Measurements from ENCODE around the gene ALDH1L1.
"Not testable (repeated sequence)": the region's sequence is repeated elsewhere in the genome, so short reads cannot be mapped to it uniquely, and the experiment has no call there.

The ALDH1L1 gene

GRCh38 chr3:126067959-126068358 lies 112.4 kb downstream of the ALDH1L1 start:
- WGBS, result 94% methylated on average over 8 of the region's 8 CpGs

GRCh38 chr3:126066676-126067075 lies 113.7 kb downstream of the ALDH1L1 start:
- H3K9ac ChIP-seq (ENCODE audit: low read depth, low read length); H3K4me3 ChIP-seq (ENCODE audit: low read length); H3K36me3 ChIP-seq (ENCODE audit: insufficient read depth, low read length); H3K27ac ChIP-seq (ENCODE audit: low read depth, low read length); H3K4me1 ChIP-seq (ENCODE audit: insufficient read depth, low read length); H3K27me3 ChIP-seq (ENCODE audit: insufficient read depth, low read length); H3K9me3 ChIP-seq (ENCODE audit: insufficient read depth, low read depth, low read length): not testable (repeated sequence)
- 88% methylated on average over 6 of the region's 6 CpGs for WGBS

More at GRCh38 chr3:126067959-126068358, 112.4 kb downstream of the ALDH1L1 start:
- Histone ChIP-seq H3K27ac (ENCODE audit: low read depth, low read length) (no peak overlapping the region), H3K4me1 (ENCODE audit: insufficient read depth, low read length) (0 out of 2 replicates have a peak, but pooled peaks cover 2% of the 10 kb centered on the region), H3K9me3 (ENCODE audit: insufficient read depth, low read depth, low read length) (no peaks in the 10 kb centered on the region), H3K36me3 (ENCODE audit: insufficient read depth, low read length) (no peaks in the 10 kb centered on the region), H3K9ac (ENCODE audit: low read depth, low read length) (no peak overlapping the region), H3K4me3 (ENCODE audit: low read length) (no peak overlapping the region), H3K27me3 (ENCODE audit: insufficient read depth, low read length) (no peaks in the 10 kb centered on the region)

GRCh38 chr3:126065876-126066275 lies 114.5 kb downstream of the ALDH1L1 start:
- Histone ChIP-seq H3K27ac (ENCODE audit: low read depth, low read length) (no peak overlapping the region), H3K4me3 (ENCODE audit: low read length) (no peak overlapping the region), H3K9ac (ENCODE audit: low read depth, low read length) (no peak overlapping the region), H3K27me3 (ENCODE audit: insufficient read depth, low read length) (no peaks in the 10 kb centered on the region), H3K4me1 (ENCODE audit: insufficient read depth, low read length) (0 out of 2 replicates have a peak, but pooled peaks cover 2% of the 10 kb centered on the region), H3K36me3 (ENCODE audit: insufficient read depth, low read length) (no peaks in the 10 kb centered on the region), H3K9me3 (ENCODE audit: insufficient read depth, low read depth, low read length) (no peaks in the 10 kb centered on the region)
- 89% methylated on average over 3 of the region's 3 CpGs for WGBS

- Histone ChIP-seq H3K4me3 (ENCODE audit: low read length) (no peak overlapping the region), H3K27ac (ENCODE audit: low read depth, low read length) (no peak overlapping the region), H3K4me1 (ENCODE audit: insufficient read depth, low read length) (0 out of 2 replicates have a peak, but pooled peaks cover 2% of the 10 kb centered on the region), H3K9ac (ENCODE audit: low read depth, low read length) (no peak overlapping the region), H3K27me3 (ENCODE audit: insufficient read depth, low read length) (no peaks in the 10 kb centered on the region), H3K36me3 (ENCODE audit: insufficient read depth, low read length) (no peaks in the 10 kb centered on the region), H3K9me3 (ENCODE audit: insufficient read depth, low read depth, low read length) (no peaks in the 10 kb centered on the region)
- 81% methylated on average over 10 of the region's 10 CpGs for WGBS
These were observed 115.6 kb downstream of the ALDH1L1 start for GRCh38 chr3:126064627-126065258.

- no peak overlapping the region for H3K9ac ChIP-seq (ENCODE audit: low read depth, low read length)
- 0 out of 2 replicates have a peak, but pooled peaks cover 2% of the 10 kb centered on the region for H3K4me1 ChIP-seq (ENCODE audit: insufficient read depth, low read length)
- H3K36me3 ChIP-seq (ENCODE audit: insufficient read depth, low read length), result no peaks in the 10 kb centered on the region
- no peaks in the 10 kb centered on the region for H3K9me3 ChIP-seq (ENCODE audit: insufficient read depth, low read depth, low read length)
- no peaks in the 10 kb centered on the region for H3K27me3 ChIP-seq (ENCODE audit: insufficient read depth, low read length)
- no peak overlapping the region for H3K4me3 ChIP-seq (ENCODE audit: low read length)
- H3K27ac ChIP-seq (ENCODE audit: low read depth, low read length), result no peak overlapping the region
- 92% methylated on average over 8 of the region's 8 CpGs for WGBS
These were observed 116.9 kb downstream of the ALDH1L1 start for GRCh38 chr3:126063358-126063965.

GRCh38 chr3:126061301-126062032 lies 118.9 kb downstream of the ALDH1L1 start:
- Histone ChIP-seq H3K27me3 (ENCODE audit: insufficient read depth, low read length) (no peaks in the 10 kb centered on the region), H3K36me3 (ENCODE audit: insufficient read depth, low read length) (no peaks in the 10 kb centered on the region), H3K9me3 (ENCODE audit: insufficient read depth, low read depth, low read length) (no peaks in the 10 kb centered on the region), H3K4me3 (ENCODE audit: low read length) (no peak overlapping the region), H3K27ac (ENCODE audit: low read depth, low read length) (no peak overlapping the region), H3K4me1 (ENCODE audit: insufficient read depth, low read length) (no peaks in the 10 kb centered on the region), H3K9ac (ENCODE audit: low read depth, low read length) (no peak overlapping the region)
- WGBS, result 92% methylated on average over 8 of the region's 8 CpGs

- no peaks in the 10 kb centered on the region for H3K36me3 ChIP-seq (ENCODE audit: insufficient read depth, low read length)
- H3K4me3 ChIP-seq (ENCODE audit: low read length), result no peak overlapping the region
- H3K9ac ChIP-seq (ENCODE audit: low read depth, low read length), result no peak overlapping the region
- no peak overlapping the region for H3K27ac ChIP-seq (ENCODE audit: low read depth, low read length)
- H3K9me3 ChIP-seq (ENCODE audit: insufficient read depth, low read depth, low read length), result no peaks in the 10 kb centered on the region
- 92% methylated on average over 7 of the region's 7 CpGs for WGBS
- no peaks in the 10 kb centered on the region for H3K27me3 ChIP-seq (ENCODE audit: insufficient read depth, low read length)
- no peaks in the 10 kb centered on the region for H3K4me1 ChIP-seq (ENCODE audit: insufficient read depth, low read length)
These were observed 119.7 kb downstream of the ALDH1L1 start for GRCh38 chr3:126060613-126061145.

- WGBS, result 77% methylated on average over 7 of the region's 7 CpGs
These were observed 121.7 kb downstream of the ALDH1L1 start for GRCh38 chr3:126058666-126059065.

GRCh38 chr3:126057936-126058335 lies 122.5 kb downstream of the ALDH1L1 start:
- Histone ChIP-seq H3K9ac (ENCODE audit: low read depth, low read length) (no peak overlapping the region), H3K27me3 (ENCODE audit: insufficient read depth, low read length) (no peaks in the 10 kb centered on the region), H3K36me3 (ENCODE audit: insufficient read depth, low read length) (no peaks in the 10 kb centered on the region), H3K4me1 (ENCODE audit: insufficient read depth, low read length) (no peaks in the 10 kb centered on the region), H3K27ac (ENCODE audit: low read depth, low read length) (no peak overlapping the region), H3K9me3 (ENCODE audit: insufficient read depth, low read depth, low read length) (no peaks in the 10 kb centered on the region), H3K4me3 (ENCODE audit: low read length) (no peak overlapping the region)
- 93% methylated on average over 13 of the region's 13 CpGs for WGBS

More at GRCh38 chr3:126058666-126059065, 121.7 kb downstream of the ALDH1L1 start:
- Histone ChIP-seq H3K4me1 (ENCODE audit: insufficient read depth, low read length) (no peaks in the 10 kb centered on the region), H3K36me3 (ENCODE audit: insufficient read depth, low read length) (no peaks in the 10 kb centered on the region), H3K9me3 (ENCODE audit: insufficient read depth, low read depth, low read length) (no peaks in the 10 kb centered on the region), H3K4me3 (ENCODE audit: low read length) (no peak overlapping the region), H3K9ac (ENCODE audit: low read depth, low read length) (no peak overlapping the region), H3K27ac (ENCODE audit: low read depth, low read length) (no peak overlapping the region), H3K27me3 (ENCODE audit: insufficient read depth, low read length) (no peaks in the 10 kb centered on the region)

GRCh38 chr3:126057501-126057819 lies 122.9 kb downstream of the ALDH1L1 start:
- H3K9me3 ChIP-seq (ENCODE audit: insufficient read depth, low read depth, low read length), result no peaks in the 10 kb centered on the region
- no peaks in the 10 kb centered on the region for H3K36me3 ChIP-seq (ENCODE audit: insufficient read depth, low read length)
- H3K27me3 ChIP-seq (ENCODE audit: insufficient read depth, low read length), result no peaks in the 10 kb centered on the region
- H3K9ac ChIP-seq (ENCODE audit: low read depth, low read length), result no peak overlapping the region
- WGBS, result 81% methylated on average over 10 of the region's 10 CpGs
- no peak overlapping the region for H3K27ac ChIP-seq (ENCODE audit: low read depth, low read length)
- no peak overlapping the region for H3K4me3 ChIP-seq (ENCODE audit: low read length)
- H3K4me1 ChIP-seq (ENCODE audit: insufficient read depth, low read length), result no peaks in the 10 kb centered on the region

Data from HUES64 (cell line).